GM23248 (cell line): ENCODE measurements around the gene GLDC.

Experiments
- EZH2 ChIP-seq: fragments of 200-600 bp; sonication (generic); IDR thresholded peaks from 2 replicates; pipeline ENCODE4 v1.6.1; 2018; ENCODE audit warnings: antibody characterized with exemption, mild to moderate bottlenecking; ENCODE audit not compliant: insufficient read depth, poor library complexity, severe bottlenecking
- EZH2phosphoT487 ChIP-seq: fragments of 200-600 bp; sonication (generic); IDR thresholded peaks from 2 replicates; pipeline ENCODE4 v1.6.1; 2018; ENCODE audit warnings: antibody characterized with exemption, moderate library complexity, mild to moderate bottlenecking, low read depth; ENCODE audit not compliant: insufficient read depth

DNA sequence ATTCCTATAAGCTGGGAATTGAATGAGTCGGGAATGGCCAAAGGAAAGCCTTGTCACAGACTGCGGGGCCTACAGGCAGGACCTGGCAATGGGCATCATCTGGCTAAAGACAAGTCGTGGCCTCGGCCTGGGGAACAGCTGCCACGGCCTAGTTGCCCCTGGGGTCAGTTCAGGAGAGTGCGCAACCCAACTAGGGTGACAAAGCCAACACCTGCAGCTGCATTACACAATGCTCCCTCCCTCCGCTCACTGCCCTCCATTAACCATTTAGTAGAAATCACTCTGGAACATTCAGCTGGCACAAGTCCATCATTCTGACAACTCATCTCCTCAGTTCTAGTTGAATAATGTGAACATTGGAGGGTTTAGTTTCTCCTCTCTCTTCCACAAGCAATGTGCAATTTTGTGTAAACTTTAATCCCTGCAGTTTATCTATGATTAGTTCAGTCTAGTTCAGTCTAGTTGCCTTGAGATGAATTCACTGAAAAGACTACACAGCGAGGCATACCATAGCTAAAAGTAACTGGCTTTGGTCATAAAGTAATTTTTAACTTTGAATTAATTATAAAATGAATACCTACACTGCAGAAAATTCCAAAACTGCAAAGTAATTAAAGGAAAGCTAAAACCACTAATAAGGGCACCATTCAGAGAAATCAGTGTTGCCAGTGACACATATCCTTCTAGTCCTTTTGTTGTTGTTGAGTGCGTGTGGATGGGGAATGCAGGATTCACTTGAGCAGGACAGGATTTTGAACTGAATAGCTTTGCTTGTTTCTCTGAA, 5.1 kb downstream of the GLDC start:
- no peak for TF ChIP-seq EZH2
- TF ChIP-seq EZH2phosphoT487, result no peak
